Raji (cell line): Measurements from ENCODE around the gene MS4A13.

ENCODE experiments used
- POLR2A ChIP-seq: IDR thresholded peaks from 2 replicates; pipeline ENCODE4 v1.6.1; 2011; ENCODE audit warnings: low read depth, low read length, control low read depth; ENCODE audit not compliant: insufficient read depth

The MS4A13 gene

GRCh38 chr11:60513496-60514460 lies 1.4 kb upstream of the MS4A13 start:
- TF ChIP-seq POLR2A: no peak

GRCh38 chr11:60528465-60528864 lies 13.3 kb downstream of the MS4A13 start:
- no peak for TF ChIP-seq POLR2A

- no peak for TF ChIP-seq POLR2A
These were observed 13.7 kb downstream of the MS4A13 start for GRCh38 chr11:60528934-60529333.

GRCh38 chr11:60530454-60531100 lies 15.4 kb downstream of the MS4A13 start:
- no peak for TF ChIP-seq POLR2A

GRCh38 chr11:60544077-60544476 lies 28.9 kb downstream of the MS4A13 start:
- TF ChIP-seq POLR2A: no peak

- TF ChIP-seq POLR2A: no peak
These were observed 46.1 kb downstream of the MS4A13 start for GRCh38 chr11:60561254-60561653.

- TF ChIP-seq POLR2A: no peak
These were observed 48.5 kb downstream of the MS4A13 start for GRCh38 chr11:60563553-60564235.

GRCh38 chr11:60566776-60567175 lies 51.6 kb downstream of the MS4A13 start:
- no peak for TF ChIP-seq POLR2A

GRCh38 chr11:60570970-60571369 lies 55.8 kb downstream of the MS4A13 start:
- no peak for TF ChIP-seq POLR2A

GRCh38 chr11:60589611-60590010 lies 74.4 kb downstream of the MS4A13 start:
- no peak for TF ChIP-seq POLR2A
